Erythroblast (primary cell): ENCODE measurements around the gene STARD13.

Source experiments
- GATA1 ChIP-seq: IDR thresholded peaks from 2 replicates; pipeline ENCODE4 v1.6.1; 2011; ENCODE audit warnings: low read depth, mild to moderate bottlenecking, control low read depth, low read length, moderate library complexity
- POLR2A ChIP-seq: IDR thresholded peaks from 2 replicates; pipeline ENCODE4 v1.6.1; 2011; ENCODE audit warnings: mild to moderate bottlenecking, low read length

- no peak for TF ChIP-seq GATA1
- TF ChIP-seq POLR2A: no peak
Observed at GRCh38 chr13:33312861-33313212, 27.3 kb upstream of the STARD13 start.
